HepG2 (cell line): Measurements from ENCODE around the gene ARAP1. TPM values are rescaled to one million over a fixed set of nuclear protein-coding genes. Genes with fewer than 3 reads are reported as not detected.
A peak's percentile ranks its signal among the peaks of the same experiment; 100 is the strongest.

ENCODE experiments used
- ARID5B ChIP-seq: IDR thresholded peaks from 2 replicates; pipeline ENCODE4 v1.4.0; 2020; ENCODE audit warnings: mild to moderate bottlenecking, missing genetic modification reagents
- BCLAF1 ChIP-seq: fragments of 450-650 bp; IDR thresholded peaks from 2 replicates; pipeline ENCODE4 v1.6.1; 2017; ENCODE audit warnings: mild to moderate bottlenecking
- CC2D1A ChIP-seq: sonication (generic); formaldehyde crosslinking; IDR thresholded peaks from 2 replicates; pipeline ENCODE4 v1.8.1; 2023; ENCODE audit warnings: mild to moderate bottlenecking, missing genetic modification reagents
- E2F5 ChIP-seq: sonication (generic); formaldehyde crosslinking; conservative IDR thresholded peaks from 2 replicates; pipeline ENCODE4 v1.4.0; 2020; ENCODE audit warnings: missing genetic modification reagents
- HNF4G ChIP-seq, 2 experiments: sonication (generic) in 1 of 2; formaldehyde crosslinking in 1 of 2; IDR thresholded peaks; 2 replicates each; pipeline versions ENCODE4 v1.4.0 to v1.6.1; 2011 to 2020; ENCODE audit warnings: borderline replicate concordance in 2 of 2, low read depth in 2 of 2, mild to moderate bottlenecking in 2 of 2, low read length in 1 of 2, missing genetic modification reagents in 1 of 2, moderate library complexity in 1 of 2
- MTF2 ChIP-seq: sonication (generic); formaldehyde crosslinking; IDR thresholded peaks from 2 replicates; pipeline ENCODE4 v1.5.0; 2020; ENCODE audit warnings: missing genetic modification reagents, borderline replicate concordance
- NAIF1 ChIP-seq: sonication (generic); formaldehyde crosslinking; IDR thresholded peaks from 2 replicates; pipeline ENCODE4 v1.5.0; 2020; ENCODE audit warnings: mild to moderate bottlenecking, missing genetic modification reagents, borderline replicate concordance
- REL ChIP-seq: sonication (generic); formaldehyde crosslinking; conservative IDR thresholded peaks from 2 replicates; pipeline ENCODE4 v1.8.0; 2022; ENCODE audit warnings: mild to moderate bottlenecking, missing genetic modification reagents, moderate library complexity
- SP1 ChIP-seq, 2 experiments: fragments of 450-650 bp in 1 of 2; sonication (generic) in 1 of 2; formaldehyde crosslinking in 1 of 2; IDR thresholded peaks; 2 replicates each; pipeline versions ENCODE4 v1.4.0 to v1.6.1; 2016 to 2020; ENCODE audit warnings: missing genetic modification reagents in 1 of 2
- UBTF ChIP-seq: sonication (generic); formaldehyde crosslinking; IDR thresholded peaks from 2 replicates; pipeline ENCODE4 v1.4.0; 2020; ENCODE audit warnings: mild to moderate bottlenecking, missing genetic modification reagents
- YEATS2 ChIP-seq: sonication (generic); formaldehyde crosslinking; IDR thresholded peaks from 2 replicates; pipeline ENCODE4 v1.4.0; 2020; ENCODE audit warnings: missing genetic modification reagents, borderline replicate concordance
- ZNF350 ChIP-seq: sonication (generic); formaldehyde crosslinking; IDR thresholded peaks from 2 replicates; pipeline ENCODE4 v1.4.0; 2020; ENCODE audit warnings: mild to moderate bottlenecking, low read depth, missing genetic modification reagents, borderline replicate concordance
- ZNF713 ChIP-seq: sonication (generic); formaldehyde crosslinking; IDR thresholded peaks from 2 replicates; pipeline ENCODE4 v1.4.0; 2020; ENCODE audit warnings: mild to moderate bottlenecking, missing genetic modification reagents
- ZNF766 ChIP-seq: sonication (generic); formaldehyde crosslinking; IDR thresholded peaks from 2 replicates; pipeline ENCODE4 v1.5.0; 2020; ENCODE audit warnings: missing genetic modification reagents, borderline replicate concordance
- ZNF772 ChIP-seq: sonication (generic); formaldehyde crosslinking; IDR thresholded peaks from 2 replicates; pipeline ENCODE4 v1.5.0; 2020; ENCODE audit warnings: mild to moderate bottlenecking, missing genetic modification reagents
- ZNF790 ChIP-seq: sonication (generic); formaldehyde crosslinking; IDR thresholded peaks from 2 replicates; pipeline ENCODE4 v1.8.0; 2022; ENCODE audit warnings: missing genetic modification reagents, mild to moderate bottlenecking, borderline replicate concordance
- ZZZ3 ChIP-seq: sonication (generic); formaldehyde crosslinking; IDR thresholded peaks from 2 replicates; pipeline ENCODE4 v1.4.0; 2020; ENCODE audit warnings: missing genetic modification reagents, mild to moderate bottlenecking, borderline replicate concordance
- polyA plus RNA-seq, 8 experiments: library from polyadenylated mRNA; depleted of rRNA in 3 of 8; stranded (reverse) in 7 of 8; unstranded in 1 of 8; fragments of >200 nt; fragmentation: Illumina TruSeq in 4 of 8; extraction: Trizol in 4 of 8; gene quantifications; 2 replicates each; pipeline versions ENCODE4 v1.2.1 to v1.2.3, GENCODE V29; 2011 to 2016; ENCODE audit warnings: low read depth in 4 of 8, missing spikeins in 1 of 8, mixed read lengths in 1 of 8; ENCODE audit not compliant: insufficient read depth in 1 of 8
- total RNA-seq, 5 experiments: library from RNA; depleted of rRNA; stranded (reverse); fragments of >200 nt; fragmentation: Illumina TruSeq; extraction: Trizol; gene quantifications; 2 replicates each; pipeline ENCODE4 v1.2.3, GENCODE V29; 2016; ENCODE audit warnings: low read depth in 1 of 5

The ARAP1 gene
- total and polyA plus RNA-seq, 2 of the 13 experiments (the other 11 are each of a cell fraction or from before 2014, with no cell fraction given), result 43.2 to 55.5 TPM

- TF ChIP-seq UBTF (CRISPR knock-in tag), result peak; percentile 93
- TF ChIP-seq ZNF713, result no peak
- no peak for TF ChIP-seq NAIF1
- TF ChIP-seq ZNF350 (CRISPR knock-in tag), result peak; percentile 32; the same call in 1 of the 2 replicates
- no peak for TF ChIP-seq ZNF790 (CRISPR knock-in tag)
- TF ChIP-seq BCLAF1, result no peak
- no peak for TF ChIP-seq E2F5 (CRISPR knock-in tag)
- TF ChIP-seq ZZZ3 (CRISPR knock-in tag), result no peak
- TF ChIP-seq ARID5B (CRISPR knock-in tag), result 0 out of 2 replicates have a peak, but pooled peaks have one; percentile 21
- peak; percentile 64; the same call in 1 of the 2 replicates for TF ChIP-seq HNF4G (IDR thresholded peaks at IDR 0.05; ENCODE audit: borderline replicate concordance, low read depth, low read length)
- no peak; the same call in 1 of the 2 replicates for TF ChIP-seq HNF4G (CRISPR knock-in tag; IDR thresholded peaks at IDR 0.05; ENCODE audit: borderline replicate concordance, low read depth)
- no peak for TF ChIP-seq REL (CRISPR knock-in tag)
- no peak for TF ChIP-seq SP1 (IDR thresholded peaks at IDR 0.05)
- TF ChIP-seq SP1 (CRISPR knock-in tag; IDR thresholded peaks at IDR 0.05), result no peak
- TF ChIP-seq ZNF772 (CRISPR knock-in tag), result no peak
- TF ChIP-seq YEATS2 (CRISPR knock-in tag), result no peak
- TF ChIP-seq CC2D1A, result no peak
- no peak for TF ChIP-seq MTF2
- no peak; the same call in 1 of the 2 replicates for TF ChIP-seq ZNF766
Measured at GRCh38 chr11:72782081-72782920, 30.1 kb upstream of the ARAP1 start (continued).
